GM19240 (cell line): ENCODE data around the gene TMEM132D.
"Not testable (repeated sequence)": the region's sequence is repeated elsewhere in the genome, so short reads cannot be mapped to it uniquely, and the experiment has no call there.

Experiments
- DNase-seq: peaks from one replicate; pipeline ENCODE4 v3.0.0; 2011; ENCODE audit warnings: low spot score; ENCODE audit not compliant: insufficient read length

Gene TMEM132D

GRCh38 chr12:129594098-129594497 lies 309.7 kb downstream of the TMEM132D start:
- no peak for DNase-seq

- DNase-seq: no peak
These were observed 311.4 kb downstream of the TMEM132D start for GRCh38 chr12:129592449-129592848.

GRCh38 chr12:129589503-129589902 lies 314.3 kb downstream of the TMEM132D start:
- no peak for DNase-seq

DNA sequence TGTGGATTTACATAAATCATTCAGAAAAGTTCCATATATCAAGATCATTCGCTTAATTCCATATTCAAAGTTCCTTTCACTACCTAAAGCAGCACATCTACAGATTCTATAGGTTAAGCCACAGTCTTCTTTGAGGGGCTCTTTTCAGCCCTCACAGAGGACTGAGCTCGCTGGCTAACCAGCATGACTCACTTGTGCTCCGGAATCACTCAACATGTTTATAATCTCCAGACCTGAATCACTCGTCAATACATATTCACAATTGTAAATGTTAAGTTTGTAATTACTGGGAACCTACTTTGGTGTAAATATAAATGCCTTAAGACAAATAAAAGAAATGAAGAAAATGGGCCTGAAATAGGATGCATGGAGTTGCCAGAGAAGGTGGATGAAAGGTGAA lies 315.7 kb downstream of the TMEM132D start:
- DNase-seq: no peak

DNA sequence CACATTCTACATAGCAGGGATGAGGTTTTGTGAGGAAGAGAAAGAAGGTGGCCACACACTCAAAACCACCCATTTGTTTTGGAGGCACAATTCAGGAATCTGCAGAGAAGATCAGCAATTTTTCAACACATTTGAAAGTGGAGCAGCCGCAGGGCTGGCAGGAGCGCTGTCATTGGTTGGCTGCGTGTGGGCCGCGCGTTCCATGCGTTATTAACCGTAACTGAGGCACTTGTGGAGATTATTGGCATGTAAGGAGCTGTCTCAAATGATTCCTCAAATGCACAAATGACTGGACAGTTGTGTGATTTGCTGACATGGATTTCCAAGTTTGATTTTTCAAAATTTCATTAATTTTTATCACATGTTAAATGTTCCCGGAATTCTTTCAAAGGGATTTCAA lies 318.5 kb downstream of the TMEM132D start:
- no peak for DNase-seq

DNA sequence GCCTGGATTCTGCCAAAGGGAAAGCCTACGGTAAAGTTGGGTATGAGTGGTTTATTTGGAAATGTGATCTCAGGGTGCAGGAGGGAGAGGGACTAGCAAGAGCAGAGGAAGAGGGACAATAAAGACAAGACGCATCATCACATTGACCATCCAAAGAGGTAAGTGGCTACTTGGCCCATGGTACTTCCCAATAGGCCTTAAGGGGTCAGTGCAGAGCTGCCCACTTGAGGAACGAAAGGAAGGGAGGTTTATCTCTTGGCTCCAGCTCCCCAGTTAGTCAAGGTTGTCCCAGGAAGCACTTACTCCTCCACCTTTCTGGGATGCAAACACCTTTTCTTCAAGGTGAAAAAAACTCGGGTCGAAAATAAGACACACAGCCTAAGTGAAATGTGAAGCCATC lies 323.9 kb downstream of the TMEM132D start:
- no peak for DNase-seq

- DNase-seq: no peak
These were observed 331.8 kb downstream of the TMEM132D start for GRCh38 chr12:129571901-129572494.

DNA sequence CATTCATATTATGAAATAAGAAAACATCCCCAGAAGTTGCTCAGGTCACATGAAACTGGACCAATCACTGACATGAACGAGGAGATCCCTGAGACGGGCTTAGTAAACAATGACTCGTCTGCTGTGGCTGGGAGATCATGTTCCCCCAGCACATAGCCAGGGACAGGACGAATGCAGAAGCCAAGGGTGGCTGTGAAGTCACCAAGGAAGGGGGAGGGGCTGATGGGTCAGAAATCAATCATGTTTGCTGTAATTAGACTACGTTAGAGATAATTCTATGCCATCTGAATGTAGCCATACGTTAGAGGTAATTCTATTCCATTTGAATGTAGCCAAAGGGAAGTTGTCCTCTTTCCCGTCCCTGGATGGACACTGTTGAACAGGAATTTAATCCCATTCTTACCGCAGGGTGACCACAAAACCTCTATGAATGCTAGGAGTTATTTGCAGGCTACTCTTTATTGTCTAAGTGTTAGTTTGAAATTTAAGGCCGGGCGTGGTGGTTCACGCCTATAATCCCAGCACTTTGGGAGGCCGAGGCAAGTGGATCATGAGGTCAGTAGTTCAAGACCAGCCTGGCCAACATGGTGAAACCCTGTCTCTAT lies 332.9 kb downstream of the TMEM132D start:
- DNase-seq: no peak

- no peak for DNase-seq
These were observed 337.0 kb downstream of the TMEM132D start for GRCh38 chr12:129566800-129567199.

DNA sequence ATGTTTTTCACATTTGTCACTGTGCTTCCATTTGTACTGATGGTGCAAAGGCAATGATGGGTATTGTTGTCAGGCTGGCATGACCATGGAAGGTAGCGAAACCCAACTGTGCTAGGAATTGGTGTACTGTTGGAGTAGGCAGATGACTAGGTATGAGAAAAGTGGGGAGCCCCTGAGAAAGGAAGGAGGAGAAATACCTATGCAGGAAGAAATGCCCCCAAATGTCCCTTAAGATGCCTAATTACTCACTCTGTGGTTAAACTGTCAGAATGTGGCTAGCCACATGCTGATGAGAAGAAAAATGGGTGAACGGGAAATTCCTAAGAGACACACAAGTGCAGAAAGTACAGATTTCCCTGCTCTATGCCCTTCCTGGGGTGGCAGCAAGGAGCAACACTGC lies 339.1 kb downstream of the TMEM132D start:
- DNase-seq: no peak

- DNase-seq: no peak
These were observed 340.6 kb downstream of the TMEM132D start for GRCh38 chr12:129563266-129563665.

DNA sequence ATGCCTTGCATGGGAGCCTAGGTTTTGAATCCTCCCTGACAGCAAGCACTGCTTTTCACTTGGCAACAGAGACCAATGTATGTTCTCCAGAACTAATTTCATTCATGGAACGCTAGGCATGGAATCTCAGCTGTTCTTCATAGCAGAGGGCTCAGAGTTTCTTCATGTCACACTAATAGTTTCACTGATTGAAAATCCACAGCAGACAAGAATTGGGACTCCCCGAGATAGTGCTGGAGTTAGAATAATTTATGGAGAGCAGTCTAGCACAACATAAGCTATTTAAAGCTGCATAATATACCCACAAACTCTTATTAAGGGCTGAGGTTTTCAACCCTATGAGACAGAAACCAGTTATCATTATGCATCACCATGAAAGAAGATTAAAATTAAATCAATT lies 342.5 kb downstream of the TMEM132D start:
- DNase-seq: no peak

GRCh38 chr12:129559776-129560175 lies 344.0 kb downstream of the TMEM132D start:
- DNase-seq: no peak

- no peak for DNase-seq
These were observed 345.8 kb downstream of the TMEM132D start for GRCh38 chr12:129558036-129558435.

DNA sequence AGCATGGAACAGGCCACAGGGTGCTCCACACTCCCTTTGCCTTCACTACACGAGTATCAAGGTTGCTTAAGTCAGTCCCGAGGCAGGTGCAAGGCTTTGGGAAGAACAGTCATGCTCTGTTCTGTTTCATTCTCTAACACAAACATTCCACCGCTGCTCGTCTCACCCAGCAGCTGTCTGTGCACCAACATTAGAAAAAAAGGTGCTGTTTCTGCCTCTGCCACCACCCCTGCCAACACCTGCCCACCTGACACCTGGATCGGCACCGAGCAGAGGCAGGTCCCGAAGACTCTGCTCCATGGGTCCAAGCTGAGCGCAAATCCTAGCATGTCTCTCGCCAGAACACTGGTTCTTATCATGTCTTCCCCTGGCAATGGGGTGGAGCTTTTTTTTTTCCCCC lies 347.7 kb downstream of the TMEM132D start:
- no peak for DNase-seq

DNA sequence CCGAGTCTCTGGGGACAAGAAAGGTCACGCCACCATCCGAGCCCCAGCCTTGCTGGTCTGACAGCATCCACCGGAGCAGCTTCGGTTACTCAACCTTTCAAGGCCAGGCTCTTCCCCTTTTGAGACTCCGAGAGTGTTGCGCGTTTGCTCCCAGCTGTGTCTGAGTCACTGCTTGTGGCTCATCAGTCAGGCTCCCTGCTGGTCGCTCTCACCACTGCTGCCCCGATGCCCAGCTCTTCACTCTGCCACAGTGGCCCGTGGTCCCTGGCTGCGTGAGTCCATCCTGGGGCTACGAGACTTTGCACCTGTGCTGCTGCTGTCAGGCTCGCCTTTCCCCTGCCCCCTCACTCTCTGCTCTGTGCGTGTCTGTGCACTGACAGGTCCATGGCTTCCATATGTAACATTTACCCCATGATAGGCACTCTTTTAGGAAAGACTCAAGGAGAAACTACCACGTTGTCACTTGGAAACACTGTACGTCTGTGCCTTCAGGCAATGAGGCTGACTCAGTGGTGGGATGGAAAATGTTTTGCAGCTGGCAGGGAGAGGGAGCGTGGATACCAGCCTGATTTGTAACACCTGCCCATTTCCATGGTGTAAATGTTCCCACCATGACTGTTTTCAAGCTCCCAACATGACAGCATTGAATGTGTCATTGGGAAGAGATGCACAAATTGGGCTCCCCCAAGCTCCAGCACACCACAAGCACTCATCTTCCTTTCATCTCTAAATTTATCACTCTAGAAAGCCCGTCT lies 350.7 kb downstream of the TMEM132D start:
- DNase-seq: no peak

DNA sequence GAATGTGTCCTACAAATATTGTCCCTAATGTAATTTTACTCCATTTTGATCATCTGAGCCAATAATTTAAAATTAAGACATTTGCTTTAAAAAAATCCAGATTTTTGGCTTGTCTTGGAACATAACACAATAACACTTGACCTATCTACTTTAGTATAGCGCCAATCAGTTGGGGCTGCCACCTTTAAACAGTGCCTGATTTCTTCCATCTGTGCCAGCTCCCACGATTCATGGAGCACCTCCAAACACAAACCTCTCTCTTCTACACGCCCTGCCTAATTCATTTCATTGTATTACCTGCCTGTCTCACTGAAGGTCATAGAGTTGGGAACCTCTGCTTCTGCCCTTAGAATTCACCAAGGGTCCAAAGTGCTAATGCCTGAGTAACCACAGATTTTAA lies 352.4 kb downstream of the TMEM132D start:
- no peak for DNase-seq

DNA sequence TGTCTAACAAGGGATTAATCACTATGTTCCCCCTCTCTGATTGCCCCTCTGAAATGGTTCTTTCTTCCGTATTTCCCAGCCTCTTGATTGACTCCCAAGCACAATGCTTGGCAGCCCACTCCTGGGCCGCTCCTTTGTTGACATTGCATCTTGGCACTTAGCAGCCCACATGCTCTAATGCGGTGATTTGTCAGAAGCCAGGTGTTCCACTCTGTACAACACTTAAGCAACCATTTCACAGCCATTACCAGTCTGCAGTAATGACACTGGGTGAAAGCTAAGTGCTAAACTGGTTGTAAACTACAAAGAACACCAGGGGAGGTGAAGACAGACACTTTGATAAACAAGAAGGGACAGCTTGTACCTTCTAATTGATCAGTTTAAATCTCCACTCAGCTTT lies 353.5 kb downstream of the TMEM132D start:
- no peak for DNase-seq

DNA sequence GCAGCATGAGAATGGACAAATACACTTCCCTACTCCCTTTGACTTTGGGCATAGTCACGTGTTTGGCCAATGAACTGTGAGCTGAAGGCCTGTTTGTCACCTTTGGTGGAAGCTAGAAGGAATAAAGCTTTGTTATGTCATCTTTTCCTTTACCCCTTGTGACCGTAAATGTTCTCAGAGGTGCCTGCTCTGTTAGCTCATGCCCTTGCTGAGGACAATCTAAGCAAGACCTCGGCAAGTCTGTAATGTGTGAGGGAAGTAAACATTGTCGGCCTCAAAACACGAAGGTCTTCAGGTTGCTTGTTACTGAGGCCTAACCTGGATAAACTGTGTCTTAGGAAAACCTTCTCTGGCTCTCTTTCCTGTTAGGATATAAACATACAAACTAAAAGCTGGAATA lies 354.2 kb downstream of the TMEM132D start:
- no peak for DNase-seq

GRCh38 chr12:129549020-129549419 lies 354.8 kb downstream of the TMEM132D start:
- DNase-seq: not testable (repeated sequence)

GRCh38 chr12:129544716-129545115 lies 359.1 kb downstream of the TMEM132D start:
- no peak for DNase-seq

DNA sequence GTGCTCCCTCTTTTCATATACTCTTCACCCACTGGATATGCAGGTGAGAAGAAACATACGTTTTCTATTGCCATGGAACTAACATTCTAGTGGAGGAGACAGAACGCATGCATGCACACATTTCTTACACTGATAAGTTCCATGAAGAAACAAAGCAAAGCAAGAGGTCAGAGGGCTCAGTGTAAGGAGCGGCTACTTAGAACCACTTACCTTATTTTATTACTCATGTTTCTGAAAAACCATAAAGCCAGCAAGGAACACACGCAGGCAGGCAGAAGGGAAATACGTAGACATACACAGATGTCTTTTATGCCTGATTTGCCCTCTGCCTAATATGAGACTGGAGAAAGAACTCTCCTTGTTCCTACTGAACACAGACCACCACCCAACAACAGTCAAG lies 362.9 kb downstream of the TMEM132D start:
- DNase-seq: no peak

GRCh38 chr12:129540249-129540648 lies 363.6 kb downstream of the TMEM132D start:
- no peak for DNase-seq
